ENCODE data around the gene PTDSS2. TPM values are rescaled to one million over a fixed set of nuclear protein-coding genes. Genes with fewer than 3 reads are reported as not detected.

Gene PTDSS2
- total and polyA plus RNA-seq, 10 of the 15 experiments (the other 5 are each of a cell fraction or from before 2014, with no cell fraction given) = 0.39 to 21.1 (median 10.8) TPM

- Histone ChIP-seq H4K20me1 (ENCODE audit: control insufficient read depth, insufficient read depth) (no peaks in the 10 kb centered on the region), H3K79me2 (ENCODE audit: control insufficient read depth, insufficient read depth, low read length) (peaks cover 40% of the 10 kb centered on the region), H3K4me2 (ENCODE audit: control insufficient read depth, insufficient read depth) (peak overlapping the region; percentile 85), H3K36me3 (ENCODE audit: control insufficient read depth in 2 of 2, insufficient read depth in 2 of 2, low read length in 1 of 2) (no peaks in the 10 kb centered on the region; a peak in 1 of 4 replicates), H2AFZ (ENCODE audit: control insufficient read depth, low read depth, low read length) (peak overlapping the region; percentile 48; the same call in 1 of the 2 replicates), H3K9me3 (replicated peaks; ENCODE audit: control insufficient read depth, insufficient read depth, low read length) (no peaks in the 10 kb centered on the region), H3K4me3 (peak overlapping the region; percentile 85), H3K9ac (ENCODE audit: control insufficient read depth, insufficient read depth, low read length) (peak overlapping the region; percentile 77; the same call in 1 of the 2 replicates), H3K27me3 (replicated peaks in 1 of 2; ENCODE audit: control insufficient read depth in 2 of 2, insufficient read depth in 2 of 2, low read length in 1 of 2) (no peaks in the 10 kb centered on the region), H3K27ac (ENCODE audit: control insufficient read depth, insufficient read depth) (peak overlapping the region; percentile 63), H3K4me1 (ENCODE audit: control insufficient read depth, insufficient read depth, low read length) (peaks cover 15% of the 10 kb centered on the region)
- no TSS peak for BruUV-seq (replicated peaks)
- FAIRE-seq = no peak
- ChIA-PET POLR2A (no interaction called here), CTCF (interaction anchor here (2.7 kb wide), 1 partner anchor 11 kb away, joined by 20 read pairs; no protein-coding TSS in a partner anchor), RAD21 (ENCODE audit: unreplicated experiment) (no interaction called here), SMC1A (ENCODE audit: uncharacterized antibody, unreplicated experiment) (no interaction called here)
- DNase-seq (ENCODE audit: low read depth, low spot score) = no peak
- intact Hi-C loops (cut with micrococcal nuclease; ENCODE audit: unreplicated experiment) = loop anchor here (2.0 kb wide), 1 partner anchor 29 kb away; the partner anchor contains the start of gene LRRC56
- ATAC-seq = no peak
- in situ Hi-C loops (cut with MboI) = loop anchor here (5.0 kb wide), 1 partner anchor 301 kb away; the partner anchor contains the start of genes BET1L and RIC8A
- 52% methylated on average over 45 of the region's 45 CpGs for WGBS (ENCODE audit: insufficient coverage, insufficient replicate concordance, low lambda C conversion rate, missing lambda C conversion rate)
- TF ChIP-seq SPI1 (IDR thresholded peaks at IDR 0.05; ENCODE audit: borderline replicate concordance, insufficient read depth, low read depth, low read length) (no peak), ZNF687 (IDR thresholded peaks at IDR 0.05) (no peak), PAX5 (IDR thresholded peaks at IDR 0.05; ENCODE audit: borderline replicate concordance, low read depth, low read length) (no peak), BACH1 (IDR thresholded peaks at IDR 0.05; ENCODE audit: borderline replicate concordance) (0 out of 2 replicates have a peak, but pooled peaks have one; percentile 29), CBX3 (IDR thresholded peaks at IDR 0.05; ENCODE audit: borderline replicate concordance, low read depth) (no peak), RAD21 (IDR thresholded peaks at IDR 0.05; ENCODE audit: insufficient read depth, low read depth, low read length) (no peak), CREB1 (IDR thresholded peaks at IDR 0.05; ENCODE audit: low read depth) (no peak), IRF4 (IDR thresholded peaks at IDR 0.05; ENCODE audit: low read depth, low read length) (no peak), CHD4 (IDR thresholded peaks at IDR 0.05) (no peak), LARP7 (IDR thresholded peaks at IDR 0.05) (peak; percentile 41; the same call in 1 of the 2 replicates), ZSCAN29 (IDR thresholded peaks at IDR 0.05) (no peak), MLLT1 (IDR thresholded peaks at IDR 0.05) (0 out of 2 replicates have a peak, but pooled peaks have one; percentile 58), IRF5 (IDR thresholded peaks at IDR 0.05; ENCODE audit: borderline replicate concordance) (no peak), E2F4 (IDR thresholded peaks at IDR 0.05; ENCODE audit: low read depth, low read length) (no peak), ZNF217 (IDR thresholded peaks at IDR 0.05) (no peak), GATAD2B (conservative IDR thresholded peaks at IDR 0.05; ENCODE audit: low read depth) (peak; percentile 41)
Observed at GRCh38 chr11:507727-508515, 57.8 kb downstream of the PTDSS2 start.

All from GM12878 (cell line).